ENCODE data around the gene RAB30. TPM values are rescaled to one million over a fixed set of nuclear protein-coding genes. Genes with fewer than 3 reads are reported as not detected.

RAB30 gene
- total RNA-seq, 4 donors from 2014 or later: 3.4 to 54.8 (median 11.5) TPM

GRCh38 chr11:83046621-83047172 lies 25.0 kb downstream of the RAB30 start:
- no peaks in the 10 kb centered on the region for H3K4me1 ChIP-seq
- no peaks in the 10 kb centered on the region for H3K27me3 ChIP-seq
- TF ChIP-seq POLR2A (IDR thresholded peaks at IDR 0.05): no peak
- TF ChIP-seq CTCF (IDR thresholded peaks at IDR 0.05): no peak
- no peaks in the 10 kb centered on the region for H3K9me3 ChIP-seq
- no peaks in the 10 kb centered on the region for H3K36me3 ChIP-seq
- H3K27ac ChIP-seq: peak overlapping the region in 1 of 4 donors; percentile 2
- DNase-seq: no peak
- H3K4me3 ChIP-seq: no peak overlapping the region

GRCh38 chr11:83044958-83045712 lies 26.6 kb downstream of the RAB30 start:
- no peak for TF ChIP-seq CTCF (IDR thresholded peaks at IDR 0.05)
- TF ChIP-seq POLR2A (IDR thresholded peaks at IDR 0.05): no peak
- Histone ChIP-seq H3K4me1 (no peaks in the 10 kb centered on the region), H3K27ac (no peak overlapping the region), H3K27me3 (no peaks in the 10 kb centered on the region), H3K36me3 (no peaks in the 10 kb centered on the region), H3K4me3 (no peak overlapping the region), H3K9me3 (no peaks in the 10 kb centered on the region)
- no peak for DNase-seq

- H3K27ac ChIP-seq: no peak overlapping the region
- H3K4me1 ChIP-seq: no peaks in the 10 kb centered on the region
Measured at GRCh38 chr11:83042964-83043711, 28.6 kb downstream of the RAB30 start.

GRCh38 chr11:83041126-83041525 lies 30.6 kb downstream of the RAB30 start:
- DNase-seq: no peak
- TF ChIP-seq POLR2A (IDR thresholded peaks at IDR 0.05) (no peak), CTCF (IDR thresholded peaks at IDR 0.05) (no peak)
- Histone ChIP-seq H3K4me3 (no peak overlapping the region), H3K27me3 (no peaks in the 10 kb centered on the region), H3K4me1 (peaks cover 0 to 2% (median 0%) of the 10 kb centered on the region in 4 donors), H3K9me3 (no peaks in the 10 kb centered on the region), H3K27ac (no peak overlapping the region), H3K36me3 (no peaks in the 10 kb centered on the region)

More at GRCh38 chr11:83042964-83043711, 28.6 kb downstream of the RAB30 start:
- no peak for DNase-seq
- Histone ChIP-seq H3K9me3 (no peaks in the 10 kb centered on the region), H3K36me3 (no peaks in the 10 kb centered on the region), H3K4me3 (no peak overlapping the region), H3K27me3 (no peaks in the 10 kb centered on the region)
- TF ChIP-seq CTCF (IDR thresholded peaks at IDR 0.05) (no peak), POLR2A (IDR thresholded peaks at IDR 0.05) (no peak)

GRCh38 chr11:83039566-83039965 lies 32.1 kb downstream of the RAB30 start:
- TF ChIP-seq POLR2A (IDR thresholded peaks at IDR 0.05): no peak
- TF ChIP-seq CTCF (IDR thresholded peaks at IDR 0.05): no peak

More at GRCh38 chr11:83039566-83039965, 32.1 kb downstream of the RAB30 start:
- no peak for DNase-seq
- no peak overlapping the region for H3K4me3 ChIP-seq
- H3K27me3 ChIP-seq: no peaks in the 10 kb centered on the region
- no peaks in the 10 kb centered on the region for H3K36me3 ChIP-seq
- no peak overlapping the region for H3K27ac ChIP-seq
- no peaks in the 10 kb centered on the region for H3K9me3 ChIP-seq
- H3K4me1 ChIP-seq: peaks cover 0 to 7% (median 6%) of the 10 kb centered on the region in 4 donors
